Stimulated activated CD4-positive, alpha-beta T cell treated with anti-CD3 and anti-CD28 coated beads, Interleukin-4, amount 100 ng/mL, for 1 hour (primary cell): Measurements from ENCODE around the gene SIPA1L3.
A peak's percentile ranks its signal among the peaks of the same experiment; 100 is the strongest.

Experiments used
- DNase-seq: peaks from one replicate; pipeline ENCODE4 v3.0.0-alpha.2; 2020

SIPA1L3 gene

DNA sequence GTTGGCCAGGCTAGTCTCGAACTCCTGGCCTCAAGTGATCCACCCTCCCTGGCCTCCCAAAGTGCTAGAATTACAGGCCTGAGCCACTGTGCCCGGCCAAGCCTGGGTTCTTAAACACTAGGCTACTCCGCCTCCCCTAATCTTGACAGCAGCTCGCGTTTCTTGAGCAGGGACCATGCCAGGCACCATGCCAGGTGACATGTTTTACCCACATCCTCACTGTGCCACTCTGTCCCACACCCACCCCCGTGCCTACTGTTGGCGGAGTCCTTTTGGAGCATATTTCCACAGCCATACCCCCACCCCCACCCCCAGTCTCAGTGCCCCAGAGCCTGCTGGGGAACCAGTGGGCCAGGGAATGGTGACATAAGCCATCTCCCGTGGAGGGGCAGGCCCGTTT lies 218.2 kb downstream of the SIPA1L3 start:
- DNase-seq = no peak

DNA sequence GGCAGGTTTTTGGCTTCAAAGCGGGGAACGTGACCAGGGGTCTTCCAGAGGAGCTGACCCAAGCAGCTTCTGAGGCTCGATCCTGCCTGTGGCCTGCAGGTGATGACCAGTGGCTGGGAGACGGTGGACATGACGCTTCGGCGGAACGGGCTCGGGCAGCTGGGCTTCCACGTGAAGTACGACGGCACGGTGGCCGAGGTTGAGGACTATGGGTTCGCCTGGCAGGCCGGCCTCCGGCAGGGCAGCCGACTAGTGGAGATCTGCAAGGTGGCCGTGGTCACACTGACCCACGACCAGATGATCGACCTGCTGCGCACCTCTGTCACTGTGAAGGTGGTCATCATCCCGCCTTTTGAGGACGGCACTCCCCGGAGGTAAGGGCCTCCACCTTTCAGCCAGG lies 223.4 kb downstream of the SIPA1L3 start:
- DNase-seq = no peak

DNA sequence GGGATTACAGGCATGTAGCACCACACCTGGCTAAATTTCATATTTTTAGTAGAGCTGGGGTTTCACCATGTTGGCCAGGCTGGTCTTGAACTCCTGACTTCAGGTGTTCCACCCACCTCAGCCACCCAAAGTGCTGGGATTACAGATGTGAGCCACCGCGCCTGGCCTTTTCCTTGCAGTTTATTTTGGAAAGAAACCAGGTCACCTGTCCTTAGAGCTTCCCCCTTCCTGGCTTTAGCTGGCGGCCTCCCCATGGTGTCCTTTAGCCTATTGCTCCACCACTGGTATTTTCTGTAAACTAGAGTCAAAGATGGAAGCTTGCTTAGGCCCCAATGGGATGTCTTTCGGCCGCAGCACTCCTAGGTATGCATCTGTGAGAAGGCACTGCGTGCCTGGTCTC lies 225.8 kb downstream of the SIPA1L3 start:
- no peak for DNase-seq

DNA sequence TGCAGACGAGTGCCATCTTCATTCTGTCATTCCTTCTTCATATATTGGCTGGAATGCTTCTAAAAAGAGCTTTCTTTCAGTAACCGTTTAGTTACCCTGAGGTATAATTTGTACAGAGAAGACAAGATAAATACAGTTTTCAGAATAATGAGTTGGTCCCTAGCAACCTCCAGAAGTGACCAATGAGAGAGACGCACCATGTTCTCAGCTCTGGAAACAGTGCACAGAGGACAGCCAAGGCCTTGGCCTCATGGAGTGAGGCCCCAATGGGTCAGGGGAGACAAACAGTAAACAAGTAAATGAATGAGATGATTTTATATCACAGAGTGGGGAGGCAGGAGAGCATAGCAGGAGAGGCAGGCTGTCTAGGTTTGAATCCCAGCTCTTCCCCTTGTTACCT lies 226.3 kb downstream of the SIPA1L3 start:
- DNase-seq = no peak

DNA sequence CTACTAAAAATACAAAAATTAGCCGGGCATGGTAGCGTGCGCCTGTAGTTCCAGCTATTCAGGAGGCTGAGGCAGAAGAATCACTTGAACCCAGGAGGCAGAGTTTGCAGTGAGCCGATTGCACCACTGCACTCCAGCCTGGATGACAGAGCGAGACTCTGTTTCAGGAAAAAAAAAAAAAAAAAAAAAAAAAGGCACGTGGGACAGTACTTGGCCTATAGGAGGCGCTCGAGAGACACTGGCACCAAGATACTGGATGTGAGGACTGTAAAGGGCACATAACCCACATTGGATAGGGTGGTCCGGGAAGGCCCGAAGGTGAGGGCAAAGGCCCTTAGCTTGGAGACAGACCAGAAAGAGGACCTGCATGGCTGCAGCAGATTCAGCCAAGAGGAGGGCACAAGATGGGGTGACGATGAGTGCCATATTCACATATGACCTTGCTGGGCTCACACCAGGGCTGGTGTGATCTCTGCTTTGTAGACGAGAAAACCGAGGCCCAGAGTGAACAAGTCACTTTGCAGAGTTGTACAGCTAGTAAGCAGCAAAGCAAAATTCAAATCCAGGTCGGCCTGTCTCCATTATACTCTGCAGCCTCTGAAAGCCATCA lies 227.6 kb downstream of the SIPA1L3 start:
- DNase-seq = peak; percentile 10

DNA sequence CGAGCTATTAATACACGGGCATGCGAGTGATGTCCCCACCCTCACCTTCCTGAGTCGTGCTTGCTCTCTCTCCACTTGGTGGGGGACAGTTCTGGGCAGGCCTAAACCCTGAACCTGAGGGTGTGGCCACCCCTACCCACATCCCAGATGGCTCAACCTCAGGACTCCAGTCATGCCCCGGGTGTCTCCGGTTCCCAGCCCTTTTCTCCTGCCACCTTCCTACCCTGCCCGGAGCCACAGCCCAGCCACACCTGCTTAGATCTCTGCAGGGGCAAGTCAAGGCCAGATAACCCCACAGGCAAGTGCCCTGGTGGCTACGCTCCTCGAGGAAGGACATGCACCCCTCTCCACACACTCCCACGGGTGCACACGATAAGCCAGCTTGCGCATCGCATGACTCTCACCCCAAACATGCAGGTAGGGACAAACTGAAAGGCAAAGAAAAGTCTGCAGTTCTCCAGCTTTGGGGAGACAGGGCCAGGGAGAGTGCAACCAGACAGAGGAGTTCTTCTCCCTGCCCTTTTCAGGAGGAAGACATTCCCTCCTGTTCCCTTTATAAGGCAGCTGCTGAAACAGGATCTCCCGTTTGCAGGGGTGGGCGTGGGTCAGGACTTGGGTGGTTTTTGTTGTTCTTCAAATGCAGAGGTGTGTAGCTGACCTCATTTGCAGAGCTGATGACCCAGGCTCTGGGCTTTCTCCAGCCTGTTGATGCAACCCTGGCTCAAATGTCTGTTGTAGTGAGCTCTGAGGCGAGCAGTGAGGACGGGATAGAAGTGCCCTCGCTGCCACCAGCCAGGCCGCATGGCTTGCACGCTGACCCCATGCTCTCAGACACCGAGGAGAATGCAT lies 228.4 kb downstream of the SIPA1L3 start:
- DNase-seq = no peak

DNA sequence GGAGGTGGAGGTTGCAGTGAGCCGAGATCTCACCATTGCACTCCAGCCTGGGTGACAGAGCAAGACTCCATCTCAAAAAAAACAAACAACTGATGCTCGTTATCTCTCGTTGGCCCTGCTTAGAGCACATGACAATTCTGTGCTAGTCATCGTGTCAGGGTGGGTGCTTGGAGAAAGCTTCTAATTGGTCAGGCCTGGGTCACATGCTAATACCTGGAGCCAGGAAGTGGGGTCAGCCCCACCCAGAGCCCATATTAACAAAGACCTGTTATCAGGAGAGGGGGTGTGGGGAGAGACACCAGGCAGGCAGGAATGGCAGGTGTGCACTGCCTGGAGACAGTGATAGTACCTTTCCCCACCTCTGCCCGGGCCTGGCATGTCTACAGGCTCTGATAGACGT lies 232.1 kb downstream of the SIPA1L3 start:
- DNase-seq = no peak

DNA sequence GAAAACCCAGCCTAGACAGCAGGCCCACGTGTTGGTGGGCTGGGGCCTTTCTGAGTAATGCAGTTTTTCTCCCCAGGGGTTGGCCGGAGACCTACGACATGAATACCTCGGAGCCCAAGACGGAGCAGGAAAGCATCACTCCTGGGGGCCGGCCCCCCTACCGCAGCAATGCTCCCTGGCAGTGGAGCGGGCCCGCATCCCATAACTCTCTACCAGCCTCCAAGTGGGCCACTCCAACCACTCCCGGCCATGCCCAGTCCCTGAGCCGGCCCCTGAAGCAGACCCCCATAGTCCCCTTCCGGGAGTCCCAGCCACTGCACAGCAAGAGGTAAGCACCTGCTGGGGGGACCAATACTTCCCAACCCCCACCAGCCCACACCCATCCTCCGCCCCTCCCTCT lies 234.1 kb downstream of the SIPA1L3 start:
- no peak for DNase-seq

DNA sequence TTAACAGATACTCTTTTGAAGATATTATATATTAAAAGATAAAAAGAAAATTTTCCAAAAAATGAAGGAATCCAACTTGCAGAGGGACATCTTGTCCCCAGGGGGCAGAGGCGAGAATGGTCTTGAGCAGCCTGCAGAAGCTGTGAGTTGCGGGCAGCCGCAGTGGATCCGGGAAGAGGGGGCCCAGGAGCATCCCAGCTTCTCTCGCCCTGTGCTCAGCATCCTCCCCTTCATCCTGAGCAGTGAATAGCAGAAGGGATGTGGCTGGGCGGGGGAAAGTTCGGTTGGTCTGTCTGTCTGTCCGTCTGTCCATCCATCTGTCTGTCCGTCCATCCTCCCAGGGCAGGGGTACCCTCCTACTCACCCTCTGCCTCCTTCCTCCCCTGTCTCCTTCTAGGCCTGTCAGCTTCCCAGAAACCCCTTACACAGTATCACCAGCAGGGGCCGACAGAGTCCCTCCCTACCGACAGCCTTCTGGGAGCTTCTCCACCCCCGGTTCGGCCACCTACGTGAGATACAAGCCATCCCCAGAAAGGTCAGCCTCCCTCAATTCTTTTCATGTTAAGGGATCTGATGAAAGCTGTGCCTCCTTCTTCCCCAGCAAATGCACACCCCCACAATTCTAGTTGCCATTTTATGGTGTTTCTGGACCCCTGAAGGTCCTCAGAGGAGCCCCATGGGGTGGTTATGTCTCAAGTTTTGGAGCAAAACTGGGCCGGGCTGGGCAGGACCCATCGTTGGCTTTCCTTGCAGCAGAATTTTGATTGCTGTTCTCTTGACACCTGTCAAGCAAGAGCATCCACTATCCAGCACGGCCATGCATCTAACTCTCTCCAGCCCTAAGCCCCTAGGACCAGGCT lies 235.4 kb downstream of the SIPA1L3 start:
- peak; percentile 38 for DNase-seq

DNA sequence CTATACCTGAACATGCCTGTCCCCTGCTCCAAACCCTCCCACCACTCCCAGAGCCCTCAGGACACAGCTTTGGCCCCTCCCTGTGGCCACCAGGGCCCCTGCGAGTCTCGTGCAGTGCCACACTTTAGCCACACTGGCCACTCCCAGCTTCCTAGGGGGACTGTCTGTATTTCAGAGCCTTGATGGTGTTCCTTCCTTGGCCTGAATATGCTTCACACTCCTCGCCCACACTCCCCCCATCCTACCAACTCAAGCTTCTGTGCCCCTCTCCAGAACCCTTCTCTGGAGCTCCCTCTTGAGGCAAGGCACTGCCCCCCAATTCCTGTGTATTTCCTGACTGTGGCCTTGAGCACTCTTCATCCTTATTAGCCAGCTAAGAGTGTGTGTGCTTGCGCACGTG lies 236.8 kb downstream of the SIPA1L3 start:
- no peak for DNase-seq

DNA sequence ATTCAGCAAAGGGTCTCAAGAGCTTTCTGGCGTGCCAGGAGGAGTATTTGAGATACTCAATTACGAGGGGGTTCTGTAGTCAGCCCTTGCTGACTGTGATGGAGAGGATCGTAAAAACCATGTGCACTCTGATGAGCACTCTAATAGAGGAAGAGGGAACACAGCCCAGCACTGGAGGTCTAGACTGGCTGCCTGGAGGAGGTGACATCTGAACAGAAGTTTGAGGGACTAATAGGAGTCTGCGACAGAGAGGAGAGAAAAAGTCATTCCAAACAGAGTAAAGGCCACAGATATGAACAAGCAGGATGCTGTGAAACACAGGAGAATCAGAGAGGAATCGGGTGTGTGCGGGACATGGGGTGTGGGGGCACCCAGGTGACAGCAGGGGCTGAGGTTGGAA lies 237.7 kb downstream of the SIPA1L3 start:
- DNase-seq = no peak

DNA sequence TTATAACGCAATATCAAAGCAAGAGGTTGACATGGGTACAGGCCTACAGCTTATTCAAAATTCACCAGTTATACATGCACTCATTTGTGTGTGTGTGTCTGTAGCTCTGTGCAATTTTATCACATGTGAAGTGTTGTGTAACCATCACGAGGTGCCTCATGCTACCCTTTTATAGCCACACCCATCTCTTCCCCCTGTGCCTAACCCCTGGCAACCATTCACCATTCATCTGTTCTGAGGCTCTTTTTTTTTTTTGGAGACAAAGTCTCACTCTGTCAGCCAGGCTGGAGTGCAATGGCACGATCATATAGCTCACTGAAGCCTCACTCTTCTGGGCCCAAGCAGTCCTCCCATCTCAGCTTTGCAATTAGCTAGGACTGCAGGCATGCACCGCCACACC lies 238.6 kb downstream of the SIPA1L3 start:
- no peak for DNase-seq

DNA sequence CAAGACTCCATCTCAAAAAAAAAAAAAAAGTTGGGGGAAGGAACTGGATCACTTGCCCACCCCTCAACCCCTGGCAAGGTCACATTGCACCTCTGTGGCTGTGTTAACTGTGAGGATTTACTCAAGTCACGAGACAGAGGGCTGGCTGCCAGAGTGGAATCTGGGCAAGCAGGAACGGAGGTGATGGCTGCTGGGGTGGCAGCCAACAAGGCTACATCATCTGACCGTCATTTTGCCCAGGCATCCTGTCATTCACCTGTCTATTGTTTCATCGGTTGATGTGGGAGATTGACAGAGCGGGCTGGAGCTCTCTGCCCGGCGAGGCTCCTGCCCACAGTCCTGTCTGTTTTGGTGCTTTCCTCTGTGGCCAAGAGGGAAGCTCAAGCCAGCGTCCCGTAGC lies 241.3 kb downstream of the SIPA1L3 start:
- no peak for DNase-seq

DNA sequence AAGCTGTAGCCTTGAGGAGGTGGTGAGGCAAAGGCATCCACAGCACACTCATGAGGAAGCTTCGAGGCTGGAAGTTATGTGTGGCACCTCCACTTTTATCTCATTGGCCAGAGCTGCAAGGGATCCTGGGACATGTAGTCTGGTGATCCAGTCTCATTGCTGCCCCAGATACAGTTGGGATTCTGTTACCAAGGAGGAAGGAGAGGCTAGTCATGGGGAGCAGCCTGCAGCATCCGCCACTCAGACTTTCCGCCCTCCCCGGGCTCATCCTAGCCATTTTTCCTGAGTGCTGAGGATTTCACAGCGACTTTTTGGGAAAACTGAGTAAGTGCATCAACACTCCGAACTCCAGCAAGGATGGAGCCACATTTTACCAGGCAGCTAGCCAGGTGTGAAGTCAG lies 242.7 kb downstream of the SIPA1L3 start:
- DNase-seq = no peak

DNA sequence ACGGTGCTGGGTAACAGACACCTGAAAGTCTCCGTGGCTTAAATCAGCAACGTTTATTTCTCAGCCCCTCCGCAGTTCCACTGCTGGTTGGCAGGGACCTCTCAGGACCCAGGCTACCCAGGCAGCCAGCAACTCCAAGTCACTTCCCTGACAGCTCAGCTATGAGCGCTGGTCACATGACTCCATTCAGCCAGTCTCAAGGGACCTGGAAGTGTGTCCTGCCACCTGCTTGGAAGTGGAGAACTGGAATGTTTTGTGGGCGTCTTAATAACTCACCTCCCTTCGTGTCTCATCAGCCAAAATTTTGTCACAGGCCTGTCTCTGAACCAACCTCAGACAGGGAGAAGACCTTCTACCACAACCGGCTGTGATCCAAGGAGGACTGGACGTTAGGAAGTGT lies 244.2 kb downstream of the SIPA1L3 start:
- no peak for DNase-seq

DNA sequence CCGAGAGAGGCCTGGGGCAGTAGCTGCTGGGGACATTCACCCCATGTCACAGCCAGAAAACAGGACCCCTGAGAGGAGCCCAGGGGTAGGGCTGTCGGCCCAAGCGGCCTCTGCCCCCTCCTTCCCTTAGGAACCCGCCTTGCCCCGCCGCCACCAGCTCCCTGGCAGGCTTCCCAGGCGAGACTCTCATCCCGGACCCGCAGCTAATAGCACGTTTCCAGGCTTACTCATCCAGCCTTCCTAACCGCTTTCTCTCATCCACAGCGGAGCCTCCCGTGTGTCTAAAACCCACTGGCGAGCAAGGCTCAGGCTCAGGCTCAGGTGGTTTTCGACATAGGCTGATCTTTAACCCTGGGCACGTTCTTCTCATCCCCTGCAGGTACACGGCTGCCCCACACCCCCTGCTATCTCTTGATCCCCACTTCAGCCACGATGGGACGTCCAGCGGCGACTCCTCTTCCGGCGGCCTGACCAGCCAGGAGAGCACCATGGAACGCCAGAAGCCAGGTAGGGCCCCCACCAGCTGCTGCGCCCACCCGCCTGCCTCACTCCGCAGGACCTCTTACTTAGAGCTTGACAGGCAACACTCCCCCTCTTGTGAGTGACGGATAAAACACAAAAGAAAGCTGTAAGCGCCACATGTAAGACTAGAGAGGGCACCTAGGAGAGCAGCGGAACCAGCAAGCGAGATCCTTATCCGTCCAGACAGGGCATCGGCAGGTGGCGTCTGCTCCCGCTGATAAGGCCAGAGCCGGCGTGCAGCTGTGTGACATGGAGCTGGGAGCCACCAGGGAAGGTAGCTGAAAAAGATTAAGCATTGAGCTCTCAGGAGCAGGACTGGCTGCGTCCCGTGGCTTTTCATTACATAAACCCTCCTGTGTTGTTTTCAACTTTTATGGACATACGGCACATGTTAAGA lies 245.7 kb downstream of the SIPA1L3 start:
- DNase-seq = no peak

DNA sequence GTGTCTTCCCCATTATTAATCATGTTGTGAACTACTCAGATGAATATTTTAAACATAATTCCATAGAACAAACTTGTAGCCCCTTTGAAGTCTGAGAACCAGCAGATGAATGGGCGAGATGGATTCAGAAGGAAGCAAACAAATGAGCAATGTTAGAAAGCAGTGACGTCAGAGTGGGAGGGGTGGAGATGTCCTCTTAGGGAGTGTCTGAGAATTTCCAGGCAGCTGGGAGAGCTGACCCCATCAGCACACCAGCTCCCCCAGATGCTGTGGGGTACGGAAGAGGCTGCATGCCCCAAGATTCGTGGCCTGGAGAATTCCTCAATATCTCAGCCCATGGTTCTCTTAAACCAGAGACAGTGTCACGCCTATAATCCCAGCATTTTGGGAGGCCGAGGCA lies 248.4 kb downstream of the SIPA1L3 start:
- DNase-seq = no peak

DNA sequence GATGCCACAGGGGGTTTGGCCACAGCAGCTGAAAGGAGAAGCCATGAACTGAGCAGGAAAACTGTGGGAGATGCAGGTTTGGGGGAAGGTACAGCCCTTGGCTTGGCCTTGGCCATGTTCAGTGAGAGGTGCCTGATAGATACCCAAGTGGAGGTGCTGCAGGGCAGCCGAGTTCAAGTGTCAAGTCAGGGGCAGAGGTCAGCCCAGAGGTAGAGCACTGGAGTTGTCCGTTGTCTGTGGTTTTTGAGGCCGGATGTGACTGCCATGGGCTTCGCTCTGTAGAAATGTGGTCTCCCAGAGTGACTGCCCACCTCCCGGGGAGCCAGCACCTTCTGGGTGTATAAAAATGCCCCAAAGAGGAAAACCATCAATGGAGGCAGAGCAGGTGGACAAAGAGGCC lies 251.7 kb downstream of the SIPA1L3 start:
- no peak for DNase-seq

DNA sequence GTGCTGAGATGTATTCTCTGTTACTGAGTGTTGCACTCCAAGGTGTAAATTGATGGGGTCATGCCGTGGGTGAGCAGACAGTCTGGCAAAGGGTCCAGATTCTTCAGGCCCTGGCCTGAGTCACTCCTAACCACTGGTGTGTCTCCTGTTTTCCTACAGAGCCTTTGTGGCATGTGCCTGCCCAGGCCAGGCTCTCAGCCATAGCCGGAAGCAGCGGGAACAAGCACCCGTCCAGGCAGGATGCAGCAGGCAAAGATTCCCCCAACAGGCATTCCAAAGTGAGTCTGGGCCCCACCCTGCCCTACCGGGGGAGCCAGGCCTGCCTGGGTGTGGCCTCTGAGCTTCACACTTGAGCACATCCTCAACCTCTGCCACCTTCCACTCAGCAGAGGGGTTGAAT lies 255.1 kb downstream of the SIPA1L3 start:
- DNase-seq = no peak

DNA sequence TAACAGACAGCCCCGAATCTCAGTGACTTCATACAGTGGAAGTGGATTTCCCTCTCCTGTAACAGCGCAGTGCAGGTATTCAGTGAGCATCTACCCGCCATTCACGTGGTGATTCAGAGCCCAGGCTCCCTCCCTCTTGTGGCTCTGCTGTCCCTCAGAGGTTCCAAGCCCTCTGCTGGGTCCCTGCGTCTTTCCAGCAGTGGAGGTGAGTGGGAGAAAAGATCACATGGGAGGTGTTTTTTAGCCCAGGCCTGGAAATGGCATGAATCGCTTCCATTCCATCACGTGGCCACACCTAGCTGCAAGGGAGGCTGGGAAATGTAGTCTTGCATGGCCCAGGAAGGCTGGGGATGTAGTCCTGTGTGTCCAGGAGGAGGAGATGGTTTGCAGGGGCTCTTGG lies 255.6 kb downstream of the SIPA1L3 start:
- DNase-seq = no peak

DNA sequence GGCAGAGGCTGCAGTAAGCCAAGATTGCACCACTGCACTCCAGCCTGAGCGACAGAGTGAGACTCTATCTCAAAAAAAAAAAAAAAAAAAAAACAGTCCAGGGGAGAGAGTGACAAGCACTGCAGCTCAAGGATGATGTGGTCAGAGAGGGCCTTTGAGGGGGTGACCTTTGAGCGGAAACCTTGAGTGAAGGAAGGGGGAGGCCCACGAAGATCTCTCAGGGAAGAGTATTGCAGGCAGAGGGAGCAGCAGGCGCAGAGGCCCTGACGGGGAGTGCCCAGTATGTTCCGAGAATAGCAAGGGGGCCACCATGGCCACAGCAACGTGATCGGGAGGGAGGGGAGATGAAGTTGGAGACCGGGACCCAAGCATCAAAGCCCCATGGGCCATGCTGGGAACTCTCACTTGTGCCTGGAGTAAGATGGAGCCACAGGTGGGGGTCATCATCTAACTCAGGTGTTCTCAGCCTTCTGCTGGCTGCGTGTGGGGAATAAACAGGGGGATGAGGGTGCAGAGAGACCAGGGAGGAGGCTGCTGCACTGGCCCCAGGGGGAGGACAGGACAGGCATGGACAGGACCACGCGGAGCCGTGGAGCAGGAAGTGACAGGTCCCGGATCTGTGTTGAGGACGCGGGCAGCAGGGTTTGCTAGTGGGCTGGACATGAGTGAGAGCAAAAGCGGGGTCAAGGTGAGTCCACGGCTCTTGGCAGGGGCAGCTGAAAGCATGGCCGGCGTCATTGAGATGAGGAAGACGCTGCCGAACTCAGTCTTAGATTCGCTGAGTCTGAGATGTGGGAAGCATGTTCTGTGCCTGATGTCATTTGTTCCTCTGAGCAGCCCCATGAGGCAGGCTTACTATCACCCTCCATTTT lies 256.6 kb downstream of the SIPA1L3 start:
- DNase-seq = no peak

DNA sequence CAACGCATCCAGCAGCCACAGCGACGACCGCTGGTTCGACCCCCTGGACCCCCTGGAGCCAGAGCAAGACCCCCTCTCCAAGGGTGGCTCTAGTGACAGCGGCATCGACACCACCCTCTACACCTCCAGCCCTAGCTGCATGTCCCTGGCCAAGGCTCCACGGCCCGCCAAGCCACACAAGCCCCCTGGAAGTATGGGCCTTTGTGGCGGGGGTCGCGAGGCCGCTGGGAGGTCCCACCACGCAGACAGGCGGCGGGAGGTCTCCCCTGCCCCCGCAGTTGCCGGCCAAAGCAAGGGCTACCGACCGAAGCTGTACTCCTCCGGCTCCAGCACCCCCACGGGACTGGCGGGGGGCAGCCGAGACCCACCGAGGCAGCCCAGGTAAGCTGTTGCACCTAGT lies 257.5 kb downstream of the SIPA1L3 start:
- DNase-seq = no peak
